NCI-H2081 (cell line): ENCODE data around the gene TP53I13.

Experiments used
- DNase-seq, 2 experiments: peaks; one replicate each; lab custom pipeline; 2025; lab: John Stamatoyannopoulos, UW

Gene TP53I13

DNA sequence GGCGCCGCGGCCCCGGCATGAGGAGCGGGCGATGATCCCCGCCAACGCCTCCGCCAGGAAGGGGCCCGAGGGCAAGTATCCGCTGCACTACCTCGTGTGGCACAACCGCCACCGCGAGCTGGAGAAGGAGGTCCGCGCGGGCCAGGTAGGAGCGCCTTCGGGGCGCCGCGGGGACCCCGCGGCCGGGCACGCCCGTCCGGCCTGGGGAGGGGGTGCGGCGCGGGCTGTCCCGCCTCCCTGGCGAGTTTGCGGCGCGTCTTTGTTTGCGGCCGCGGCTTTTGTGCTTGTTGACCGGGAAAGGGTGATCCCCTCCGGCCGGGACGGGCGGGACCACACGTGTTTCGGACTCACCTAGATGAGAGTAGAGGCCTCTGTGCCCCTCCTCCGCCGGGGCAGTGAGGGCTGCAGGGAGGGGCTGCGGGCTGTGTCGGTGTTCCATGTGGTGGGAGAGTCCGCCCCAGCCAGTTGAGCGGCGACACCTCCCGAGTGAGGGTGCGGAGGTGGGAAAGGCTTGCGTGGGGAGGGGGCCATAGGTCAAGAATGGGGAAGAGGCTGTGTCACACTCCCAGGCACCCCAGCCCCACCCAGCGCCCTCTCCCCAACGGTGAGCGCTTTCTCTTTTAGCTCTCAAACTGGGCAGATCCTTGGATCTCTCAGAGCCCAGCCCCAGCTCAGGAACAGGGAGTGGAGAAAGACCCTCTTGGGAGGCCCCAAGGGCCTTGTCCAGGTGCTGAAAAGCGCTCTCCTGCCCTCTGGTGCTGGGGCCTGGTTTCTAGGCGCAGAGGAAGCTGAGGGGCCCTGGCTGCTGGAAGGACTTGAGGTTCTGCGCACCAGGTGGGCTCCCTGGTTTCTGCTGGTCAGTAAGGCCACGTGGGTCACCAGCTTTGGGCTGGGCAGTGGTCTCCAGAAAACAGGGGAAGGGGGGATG lies 25.4 kb downstream of the TP53I13 start:
- peak in 1 of 2 experiments; percentile 18 for DNase-seq

GRCh38 chr17:29594519-29595090 lies 26.1 kb downstream of the TP53I13 start:
- no peak for DNase-seq

DNA sequence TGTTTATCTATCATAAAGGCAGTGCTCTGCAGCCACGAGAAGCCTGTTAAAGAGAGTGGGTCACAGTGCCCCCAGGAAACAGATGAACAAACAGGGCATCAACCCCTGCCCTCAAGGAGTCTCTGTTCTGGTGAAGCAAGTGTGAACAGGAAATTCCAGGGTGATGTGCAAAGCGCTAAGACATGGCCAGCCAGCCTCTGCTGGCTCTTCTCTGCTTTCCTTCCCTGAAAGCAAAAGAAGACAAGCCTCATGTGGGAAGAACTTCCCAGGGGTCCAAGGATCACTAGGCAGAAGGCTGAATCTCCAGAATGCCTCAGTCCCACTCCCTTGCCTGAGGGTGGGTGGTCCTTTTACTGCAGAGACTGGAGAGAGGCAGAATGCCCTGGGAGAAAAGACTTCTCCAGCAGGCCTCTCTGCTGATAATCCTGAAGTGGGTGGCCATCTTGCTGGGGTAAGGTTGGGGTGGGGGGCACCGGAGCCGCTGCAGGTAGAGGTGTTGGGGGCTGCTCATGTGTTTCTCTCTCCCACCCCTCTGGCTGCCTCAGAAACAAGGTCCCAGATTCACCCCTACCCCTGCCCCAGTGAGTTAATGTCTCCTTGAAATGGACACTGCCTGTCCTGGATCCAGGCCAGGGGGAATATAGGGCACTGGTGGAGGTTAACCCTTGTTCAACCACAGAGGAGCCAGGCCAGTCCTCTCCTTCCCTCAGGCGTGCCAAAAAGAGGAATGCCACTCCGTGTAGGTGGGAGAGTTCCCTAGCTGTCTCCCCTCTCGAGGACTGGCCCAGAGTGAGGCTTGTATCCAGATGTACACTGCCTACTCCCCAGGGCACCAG lies 26.8 kb downstream of the TP53I13 start:
- no peak for DNase-seq

- DNase-seq: no peak
Observed at GRCh38 chr17:29595943-29596774, 27.7 kb downstream of the TP53I13 start.

- no peak for DNase-seq
Observed at GRCh38 chr17:29596811-29597210, 28.3 kb downstream of the TP53I13 start.

GRCh38 chr17:29597361-29598172 lies 29.1 kb downstream of the TP53I13 start:
- DNase-seq: peak in 1 of 2 experiments; percentile 2

GRCh38 chr17:29603109-29603674 lies 34.7 kb downstream of the TP53I13 start:
- DNase-seq: no peak

DNA sequence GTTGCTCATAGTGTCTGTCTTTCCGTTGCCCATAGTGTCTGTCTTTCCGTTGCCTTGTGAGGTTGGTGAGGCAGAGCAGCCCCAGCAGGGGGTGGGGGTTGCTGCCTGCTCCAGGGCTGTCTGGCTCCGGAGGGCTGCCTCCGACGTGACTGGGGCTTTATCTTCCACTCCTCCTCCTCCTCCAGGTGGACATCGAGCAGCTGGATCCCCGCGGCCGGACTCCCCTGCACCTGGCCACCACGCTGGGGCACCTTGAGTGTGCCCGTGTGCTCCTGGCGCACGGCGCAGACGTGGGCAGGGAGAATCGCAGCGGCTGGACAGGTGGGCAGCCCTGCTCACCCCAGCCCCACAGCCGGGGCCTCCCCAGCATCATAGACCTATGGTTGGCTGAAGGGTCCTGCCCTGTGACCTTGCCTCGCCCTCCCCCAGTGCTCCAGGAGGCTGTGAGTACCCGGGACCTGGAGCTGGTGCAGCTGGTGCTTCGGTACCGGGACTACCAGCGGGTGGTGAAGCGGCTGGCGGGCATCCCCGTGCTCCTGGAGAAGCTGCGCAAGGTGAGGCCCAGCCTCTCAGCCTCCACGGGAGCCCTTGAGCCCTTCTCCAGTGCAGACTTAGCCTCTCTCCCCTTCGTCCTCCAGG lies 39.2 kb downstream of the TP53I13 start:
- no peak for DNase-seq

DNA sequence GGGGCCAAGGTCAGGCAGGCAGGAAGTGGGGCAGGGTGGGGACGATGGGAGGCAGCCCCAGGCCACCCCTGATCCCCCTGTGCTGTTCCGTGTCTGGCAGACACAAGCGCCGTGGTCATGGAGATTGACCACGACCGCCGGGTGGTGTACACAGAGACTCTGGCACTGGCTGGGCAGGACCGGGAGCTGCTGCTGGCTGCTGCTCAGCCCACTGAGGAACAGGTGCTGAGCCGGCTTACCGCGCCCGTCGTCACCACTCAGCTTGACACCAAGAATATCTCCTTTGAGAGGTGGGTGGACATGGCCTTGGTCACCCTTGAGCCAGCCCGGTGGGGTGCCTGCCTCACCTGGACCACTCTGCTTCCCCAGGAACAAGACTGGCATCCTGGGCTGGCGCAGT lies 40.5 kb downstream of the TP53I13 start:
- no peak for DNase-seq

DNA sequence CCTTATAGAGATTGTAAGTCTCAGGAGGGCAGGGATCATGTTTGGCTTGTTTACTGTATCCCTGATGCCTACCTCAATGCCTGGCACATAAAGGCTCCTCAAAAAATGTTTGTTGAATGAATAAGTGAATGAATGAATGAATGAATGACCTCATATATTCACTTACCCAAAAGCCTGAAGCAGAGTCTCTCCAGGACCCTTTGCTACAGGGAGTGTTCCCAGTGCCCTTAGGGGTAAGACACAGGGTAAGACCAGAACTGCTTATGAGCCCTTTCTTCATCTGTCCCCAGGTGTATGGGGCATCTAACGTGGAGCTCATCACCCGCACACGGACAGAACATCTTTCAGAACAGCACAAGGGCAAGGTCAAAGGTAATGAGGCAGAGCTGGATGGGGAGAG lies 41.9 kb downstream of the TP53I13 start:
- no peak for DNase-seq

DNA sequence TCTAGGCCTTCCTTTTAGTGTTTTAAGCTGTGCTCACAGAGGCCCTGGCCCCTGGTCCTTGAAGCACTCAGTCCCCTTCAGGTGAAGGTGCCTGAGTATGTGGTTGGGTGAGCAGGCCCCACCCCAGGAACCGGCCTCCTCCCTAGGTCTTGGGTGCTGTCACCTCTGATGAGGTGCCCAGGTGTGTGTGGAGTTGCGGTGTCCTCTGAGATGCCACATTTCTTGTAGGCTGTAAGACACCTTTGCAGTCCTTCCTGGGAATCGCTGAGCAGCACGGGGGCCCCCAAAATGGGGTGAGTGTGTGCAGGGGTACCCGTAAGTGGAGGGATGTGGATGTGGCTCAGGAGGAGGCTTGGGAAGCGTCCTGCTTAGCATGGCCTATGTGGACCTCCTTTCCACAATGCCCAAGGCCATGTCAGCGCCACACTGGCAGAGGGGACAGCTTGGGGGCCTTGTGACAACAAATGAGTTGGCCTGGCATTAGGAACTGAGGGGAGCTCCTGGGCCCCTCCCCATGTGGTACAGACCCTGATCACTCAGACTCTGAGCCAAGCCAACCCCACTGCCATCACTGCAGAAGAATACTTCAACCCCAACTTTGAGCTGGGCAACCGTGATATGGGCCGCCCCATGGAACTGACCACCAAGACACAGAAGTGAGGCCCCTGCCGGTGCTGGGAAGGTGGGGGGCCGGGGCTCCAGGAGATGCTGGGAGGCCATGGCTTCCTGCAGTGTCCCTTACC lies 43.0 kb downstream of the TP53I13 start:
- no peak for DNase-seq

GRCh38 chr17:29612094-29612403 lies 43.5 kb downstream of the TP53I13 start:
- DNase-seq: no peak

GRCh38 chr17:29612404-29613280 lies 44.1 kb downstream of the TP53I13 start:
- DNase-seq: no peak

GRCh38 chr17:29613352-29613837 lies 44.9 kb downstream of the TP53I13 start:
- no peak for DNase-seq

DNA sequence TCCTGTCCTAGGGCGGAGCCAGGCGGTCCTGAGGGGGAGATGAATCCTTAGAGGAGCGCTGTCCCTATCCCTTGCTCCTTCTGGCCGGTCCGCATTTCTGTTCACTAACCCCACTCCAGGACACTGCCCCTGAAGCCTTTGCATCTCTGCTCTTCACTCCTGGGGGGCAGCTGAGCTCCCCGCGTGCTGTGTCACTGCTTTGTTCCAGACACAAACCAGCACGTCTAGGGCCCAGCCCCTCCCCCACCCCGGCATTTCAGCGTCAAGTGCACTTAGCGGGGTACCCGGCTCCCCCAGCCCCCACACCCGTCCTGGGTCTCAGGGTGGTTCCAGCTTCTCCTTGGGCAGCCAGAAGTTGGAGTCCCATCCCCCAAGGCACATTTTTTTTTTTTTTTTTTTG lies 45.4 kb downstream of the TP53I13 start:
- DNase-seq: no peak

- DNase-seq: no peak
Observed at GRCh38 chr17:29614349-29615047, 46.0 kb downstream of the TP53I13 start.

GRCh38 chr17:29615048-29615385 lies 46.5 kb downstream of the TP53I13 start:
- DNase-seq: no peak
